ENCODE results near the gene TAF4. TPM values are rescaled to one million over a fixed set of nuclear protein-coding genes. Genes with fewer than 3 reads are reported as not detected.

Gene TAF4
- total and polyA plus RNA-seq, 2 donors (not counting 1 experiment from before 2014, with no cell fraction given), result 2.6 to 3.0 TPM

GRCh38 chr20:61940491-61940890 is 125.2 kb downstream of the TAF4 start:
- TF ChIP-seq EZH2 (IDR thresholded peaks at IDR 0.05; ENCODE audit: low read length, missing control alignments) (no peak), CTCF (conservative IDR thresholded peaks at IDR 0.05 in 1 of 2, IDR thresholded peaks at IDR 0.05 in 1 of 2; ENCODE audit: low read depth in 1 of 2, low read length in 2 of 2) (no peak)
- H3K9ac ChIP-seq (ENCODE audit: insufficient read depth, low read length), result no peak overlapping the region
- no peaks in the 10 kb centered on the region for H3K36me3 ChIP-seq (ENCODE audit: control insufficient read depth, insufficient read depth, low read length)
- H2AFZ ChIP-seq (ENCODE audit: low read length), result no peak overlapping the region
- H3K79me2 ChIP-seq (ENCODE audit: control insufficient read depth, insufficient read depth, low read length), result no peaks in the 10 kb centered on the region
- H3K4me1 ChIP-seq (ENCODE audit: control insufficient read depth, extremely low read depth, insufficient read depth, low read length), result no peaks in the 10 kb centered on the region
- no peak overlapping the region for H3K4me2 ChIP-seq (ENCODE audit: extremely low read depth, insufficient read depth, low read length)
- no peak overlapping the region for H3K4me3 ChIP-seq (replicated peaks in 1 of 4; ENCODE audit: control extremely low read depth in 1 of 4, insufficient read depth in 1 of 4, low read depth in 3 of 4, low read length in 4 of 4)
- H3K27ac ChIP-seq (ENCODE audit: insufficient read depth, low read length), result no peak overlapping the region
- no peak for DNase-seq (ENCODE audit: low read depth in 2 of 2)
- no peaks in the 10 kb centered on the region for H3K9me3 ChIP-seq (ENCODE audit: control insufficient read depth, insufficient read depth, low read depth, low read length)
- no peaks in the 10 kb centered on the region for H3K27me3 ChIP-seq (ENCODE audit: control insufficient read depth, insufficient read depth, low read length)
- no peaks in the 10 kb centered on the region for H4K20me1 ChIP-seq (ENCODE audit: control insufficient read depth, extremely low read depth, insufficient read depth, low read length)

- H3K79me2 ChIP-seq (ENCODE audit: control insufficient read depth, insufficient read depth, low read length), result no peaks in the 10 kb centered on the region
- no peaks in the 10 kb centered on the region for H3K36me3 ChIP-seq (ENCODE audit: control insufficient read depth, insufficient read depth, low read length)
- H2AFZ ChIP-seq (ENCODE audit: low read length), result no peak overlapping the region
- H3K9me3 ChIP-seq (ENCODE audit: control insufficient read depth, insufficient read depth, low read depth, low read length), result no peaks in the 10 kb centered on the region
- no peaks in the 10 kb centered on the region for H3K4me1 ChIP-seq (ENCODE audit: control insufficient read depth, extremely low read depth, insufficient read depth, low read length)
- no peaks in the 10 kb centered on the region for H4K20me1 ChIP-seq (ENCODE audit: control insufficient read depth, extremely low read depth, insufficient read depth, low read length)
- H3K4me3 ChIP-seq (replicated peaks in 1 of 4; ENCODE audit: control extremely low read depth in 1 of 4, insufficient read depth in 1 of 4, low read depth in 3 of 4, low read length in 4 of 4), result no peak overlapping the region
- no peak overlapping the region for H3K27ac ChIP-seq (ENCODE audit: insufficient read depth, low read length)
- TF ChIP-seq CTCF (conservative IDR thresholded peaks at IDR 0.05 in 1 of 2, IDR thresholded peaks at IDR 0.05 in 1 of 2; ENCODE audit: low read depth in 1 of 2, low read length in 2 of 2) (no peak), EZH2 (IDR thresholded peaks at IDR 0.05; ENCODE audit: low read length, missing control alignments) (no peak)
- no peak for DNase-seq (ENCODE audit: low read depth in 2 of 2)
- no peak overlapping the region for H3K4me2 ChIP-seq (ENCODE audit: extremely low read depth, insufficient read depth, low read length)
- H3K27me3 ChIP-seq (ENCODE audit: control insufficient read depth, insufficient read depth, low read length), result no peaks in the 10 kb centered on the region
- H3K9ac ChIP-seq (ENCODE audit: insufficient read depth, low read length), result no peak overlapping the region
Observed at GRCh38 chr20:61939691-61940360, 125.9 kb downstream of the TAF4 start.

- no peak overlapping the region for H2AFZ ChIP-seq (ENCODE audit: low read length)
- no peaks in the 10 kb centered on the region for H3K9me3 ChIP-seq (ENCODE audit: control insufficient read depth, insufficient read depth, low read depth, low read length)
- DNase-seq (ENCODE audit: low read depth in 2 of 2), result no peak
- no peak overlapping the region for H3K27ac ChIP-seq (ENCODE audit: insufficient read depth, low read length)
- H3K4me3 ChIP-seq (replicated peaks in 1 of 4; ENCODE audit: control extremely low read depth in 1 of 4, insufficient read depth in 1 of 4, low read depth in 3 of 4, low read length in 4 of 4), result no peak overlapping the region
- no peaks in the 10 kb centered on the region for H3K4me1 ChIP-seq (ENCODE audit: control insufficient read depth, extremely low read depth, insufficient read depth, low read length)
- no peaks in the 10 kb centered on the region for H4K20me1 ChIP-seq (ENCODE audit: control insufficient read depth, extremely low read depth, insufficient read depth, low read length)
- H3K4me2 ChIP-seq (ENCODE audit: extremely low read depth, insufficient read depth, low read length), result no peak overlapping the region
- H3K36me3 ChIP-seq (ENCODE audit: control insufficient read depth, insufficient read depth, low read length), result no peaks in the 10 kb centered on the region
- no peak for TF ChIP-seq CTCF (conservative IDR thresholded peaks at IDR 0.05 in 1 of 2, IDR thresholded peaks at IDR 0.05 in 1 of 2; ENCODE audit: low read depth in 1 of 2, low read length in 2 of 2)
- H3K9ac ChIP-seq (ENCODE audit: insufficient read depth, low read length), result no peak overlapping the region
- no peaks in the 10 kb centered on the region for H3K79me2 ChIP-seq (ENCODE audit: control insufficient read depth, insufficient read depth, low read length)
- H3K27me3 ChIP-seq (ENCODE audit: control insufficient read depth, insufficient read depth, low read length), result no peaks in the 10 kb centered on the region
Observed at GRCh38 chr20:61938839-61939690, 126.6 kb downstream of the TAF4 start.

All from fibroblast of lung (primary cell).